C4-2B (cell line): ENCODE measurements around the gene TFB1M.
"Not testable (repeated sequence)": the region's sequence is repeated elsewhere in the genome, so short reads cannot be mapped to it uniquely, and the experiment has no call there.

ENCODE experiments used
- H3K27ac ChIP-seq: fragments of 450-650 bp; 2 replicates; pipeline ENCODE4 v1.5.1; 2017
- ZFX ChIP-seq: fragments of 450-650 bp; IDR thresholded peaks from 2 replicates; pipeline ENCODE4 v1.6.1; 2017
- TF ChIP-seq, protein P1 (sequence below): fragments of 450-650 bp; conservative IDR thresholded peaks from 2 replicates; pipeline ENCODE4 v1.5.1; 2017; ENCODE audit warnings: mild to moderate bottlenecking

TFB1M gene

DNA sequence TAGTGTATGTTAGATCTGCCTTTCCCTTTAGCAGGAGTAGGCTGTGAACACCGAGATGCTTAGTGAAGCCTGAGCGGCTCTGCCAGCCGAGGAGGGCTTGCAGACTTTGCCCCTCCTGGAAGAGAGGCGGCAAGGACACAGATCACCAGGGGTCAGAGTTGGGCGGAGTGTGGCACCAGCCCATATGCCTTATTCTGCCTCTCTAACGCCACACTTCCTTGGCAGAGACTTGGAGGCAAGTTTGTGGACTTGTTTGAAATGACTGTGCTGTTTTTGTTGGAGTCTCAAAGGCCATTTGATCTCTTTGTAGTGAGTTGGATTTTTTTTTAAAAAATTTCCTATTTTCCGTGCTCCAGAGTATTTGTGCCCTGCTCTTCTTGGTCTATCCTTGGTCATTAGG, 95.0 kb downstream of the TFB1M start:
- no peak for TF ChIP-seq ZFX
- TF ChIP-seq, protein P1, sequence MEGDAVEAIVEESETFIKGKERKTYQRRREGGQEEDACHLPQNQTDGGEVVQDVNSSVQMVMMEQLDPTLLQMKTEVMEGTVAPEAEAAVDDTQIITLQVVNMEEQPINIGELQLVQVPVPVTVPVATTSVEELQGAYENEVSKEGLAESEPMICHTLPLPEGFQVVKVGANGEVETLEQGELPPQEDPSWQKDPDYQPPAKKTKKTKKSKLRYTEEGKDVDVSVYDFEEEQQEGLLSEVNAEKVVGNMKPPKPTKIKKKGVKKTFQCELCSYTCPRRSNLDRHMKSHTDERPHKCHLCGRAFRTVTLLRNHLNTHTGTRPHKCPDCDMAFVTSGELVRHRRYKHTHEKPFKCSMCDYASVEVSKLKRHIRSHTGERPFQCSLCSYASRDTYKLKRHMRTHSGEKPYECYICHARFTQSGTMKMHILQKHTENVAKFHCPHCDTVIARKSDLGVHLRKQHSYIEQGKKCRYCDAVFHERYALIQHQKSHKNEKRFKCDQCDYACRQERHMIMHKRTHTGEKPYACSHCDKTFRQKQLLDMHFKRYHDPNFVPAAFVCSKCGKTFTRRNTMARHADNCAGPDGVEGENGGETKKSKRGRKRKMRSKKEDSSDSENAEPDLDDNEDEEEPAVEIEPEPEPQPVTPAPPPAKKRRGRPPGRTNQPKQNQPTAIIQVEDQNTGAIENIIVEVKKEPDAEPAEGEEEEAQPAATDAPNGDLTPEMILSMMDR: no peak
- no peak overlapping the region for H3K27ac ChIP-seq

DNA sequence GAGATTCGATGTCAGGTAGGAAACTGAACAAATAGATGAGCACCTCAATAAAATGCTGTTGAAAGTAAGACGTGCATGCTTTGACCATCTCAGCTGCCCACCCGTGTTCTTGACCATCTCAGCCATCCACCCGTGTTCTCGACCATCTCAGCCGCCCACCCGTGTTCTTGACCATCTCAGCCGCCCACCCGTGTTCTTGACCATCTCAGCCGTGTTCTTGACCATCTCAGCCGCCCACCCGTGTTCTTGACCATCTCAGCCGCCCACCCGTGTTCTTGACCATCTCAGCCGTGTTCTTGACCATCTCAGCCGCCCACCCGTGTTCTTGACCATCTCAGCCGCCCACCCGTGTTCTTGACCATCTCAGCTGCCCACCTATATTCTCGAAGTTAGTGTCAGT, 95.6 kb downstream of the TFB1M start:
- H3K27ac ChIP-seq: not testable (repeated sequence)

DNA sequence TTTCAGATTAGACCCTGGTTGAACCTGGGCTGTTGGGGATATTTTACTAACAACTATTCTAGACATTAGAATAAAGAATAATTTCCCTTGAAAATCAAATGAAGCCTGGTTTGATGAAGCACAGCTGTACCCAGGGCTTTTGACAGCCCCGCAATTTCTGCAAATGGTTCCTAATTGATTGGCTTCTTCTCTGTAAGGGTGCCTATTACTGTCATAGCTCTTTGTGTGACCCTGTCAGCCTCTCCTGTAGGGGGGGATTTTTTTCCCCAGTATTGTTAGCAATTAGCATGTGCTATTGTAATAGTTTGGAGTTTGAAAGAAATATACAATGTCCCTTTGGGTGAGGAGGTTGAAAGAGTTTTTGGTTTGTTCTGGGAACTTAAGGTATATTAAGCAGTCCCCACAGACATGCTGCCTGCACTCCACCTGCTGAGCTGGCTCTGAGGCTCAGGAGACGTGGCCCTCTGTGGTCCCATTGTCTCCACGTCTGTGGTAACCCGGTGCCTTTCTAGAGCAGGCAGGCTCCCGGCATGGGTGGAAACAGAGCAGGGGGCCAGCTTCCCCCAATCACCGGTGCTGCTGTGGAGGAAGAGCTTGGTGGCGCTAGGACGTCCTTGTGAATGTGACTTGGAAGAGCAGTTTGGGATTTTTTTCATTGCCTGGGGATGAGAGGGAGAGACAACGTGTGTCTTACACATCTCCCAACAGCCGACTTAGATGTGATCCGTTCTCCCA, 97.8 kb downstream of the TFB1M start:
- H3K27ac ChIP-seq: no peak overlapping the region
- TF ChIP-seq ZFX: no peak
- TF ChIP-seq, protein P1: no peak

DNA sequence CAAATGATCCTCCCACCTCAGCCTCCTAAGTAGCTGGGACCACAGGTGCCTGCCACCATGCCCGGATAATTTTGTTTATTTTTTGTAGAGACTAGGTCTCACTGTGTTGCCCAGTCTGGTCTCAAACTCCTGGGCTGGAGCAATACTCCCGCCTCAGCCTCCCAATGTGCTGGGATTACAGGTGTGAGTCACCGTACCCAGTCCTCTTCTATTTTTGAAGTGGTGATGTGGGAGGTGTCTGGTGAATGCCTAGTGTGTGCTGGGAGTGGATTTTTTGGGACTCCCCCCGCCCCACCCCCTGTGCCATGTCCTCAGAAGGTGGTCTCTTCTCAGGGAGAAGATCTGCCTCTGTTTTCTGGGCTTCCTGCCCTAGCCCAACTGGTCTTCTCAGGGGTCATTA, 98.4 kb downstream of the TFB1M start:
- H3K27ac ChIP-seq: no peak overlapping the region
- TF ChIP-seq ZFX: no peak
- TF ChIP-seq, protein P1: no peak

DNA sequence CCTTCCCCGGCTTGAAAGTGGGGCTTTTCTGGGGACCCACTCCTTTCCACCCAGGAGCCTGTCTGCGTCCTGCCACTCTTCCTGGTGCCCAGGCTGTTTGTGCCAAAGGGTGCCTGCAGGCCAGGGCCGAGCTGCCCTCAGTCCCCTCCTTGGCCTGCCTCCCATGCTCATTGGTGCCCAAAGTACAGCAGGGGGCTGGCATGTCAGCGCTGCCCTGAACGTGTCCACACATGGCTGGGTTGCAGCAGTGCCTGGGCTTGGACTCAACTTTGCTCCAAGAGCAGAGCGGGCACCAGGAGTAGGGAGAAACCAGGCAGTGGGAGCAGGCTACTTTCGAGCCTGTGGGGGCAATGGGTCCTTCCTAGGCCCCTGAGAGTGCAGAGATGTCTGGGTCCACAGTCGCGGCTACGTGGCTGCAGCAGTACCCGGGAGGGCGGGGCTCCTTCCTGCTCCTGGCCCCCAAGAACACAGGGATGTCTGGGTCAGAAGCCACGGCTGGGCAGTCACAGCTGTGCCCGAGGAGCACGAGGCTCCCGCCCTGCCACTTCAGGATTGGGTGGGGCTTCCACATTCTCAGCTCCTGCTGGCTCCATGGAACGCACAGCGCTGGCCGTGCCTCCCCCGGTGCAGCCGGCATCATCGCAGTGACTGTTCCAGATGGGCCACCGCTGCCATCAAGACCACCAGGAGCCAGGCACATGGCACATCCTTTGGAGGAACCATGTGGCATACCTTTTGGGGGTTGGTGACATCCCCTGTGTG, 100.5 kb downstream of the TFB1M start:
- TF ChIP-seq, protein P1: no peak
- no peak for TF ChIP-seq ZFX
- H3K27ac ChIP-seq: no peak overlapping the region

DNA sequence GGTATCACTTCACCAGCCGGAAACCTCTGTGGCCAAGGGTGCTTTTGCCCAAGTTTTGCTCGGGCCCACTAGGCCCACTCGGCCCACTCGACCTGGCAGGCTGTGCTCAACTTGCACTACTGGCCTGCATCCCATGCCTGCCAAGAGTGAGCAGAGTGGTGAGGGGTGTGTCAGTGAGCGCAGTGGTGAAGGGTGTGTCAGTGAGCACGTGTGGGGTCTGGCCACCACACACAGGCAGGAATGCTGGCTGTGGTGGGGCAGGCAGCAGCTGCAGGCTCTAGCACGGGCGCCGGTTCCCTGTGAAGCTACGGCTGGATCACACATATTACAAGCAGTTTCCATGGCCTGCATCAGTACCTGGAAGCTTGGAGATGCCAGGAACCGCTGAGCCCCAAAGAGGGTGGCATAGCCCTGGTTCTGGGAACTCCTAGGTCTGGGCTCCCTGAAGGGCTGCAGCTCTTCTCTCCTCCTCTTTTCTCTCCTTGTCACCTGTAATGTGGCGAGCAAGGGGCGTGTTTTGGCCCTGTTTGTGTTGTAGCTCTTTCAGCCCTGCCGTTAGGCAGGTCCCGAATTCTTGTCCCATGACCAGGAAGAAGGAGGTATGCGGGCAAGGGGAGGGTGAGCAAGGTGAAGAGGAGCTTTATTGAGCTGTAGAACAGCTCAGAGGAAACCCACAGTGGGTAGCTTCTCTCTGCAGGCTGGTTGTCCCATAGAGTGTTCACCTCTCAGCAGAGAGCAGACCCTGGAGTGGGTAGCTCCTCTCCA, 101.5 kb downstream of the TFB1M start:
- no peak overlapping the region for H3K27ac ChIP-seq
- TF ChIP-seq ZFX: no peak
- TF ChIP-seq, protein P1: no peak

DNA sequence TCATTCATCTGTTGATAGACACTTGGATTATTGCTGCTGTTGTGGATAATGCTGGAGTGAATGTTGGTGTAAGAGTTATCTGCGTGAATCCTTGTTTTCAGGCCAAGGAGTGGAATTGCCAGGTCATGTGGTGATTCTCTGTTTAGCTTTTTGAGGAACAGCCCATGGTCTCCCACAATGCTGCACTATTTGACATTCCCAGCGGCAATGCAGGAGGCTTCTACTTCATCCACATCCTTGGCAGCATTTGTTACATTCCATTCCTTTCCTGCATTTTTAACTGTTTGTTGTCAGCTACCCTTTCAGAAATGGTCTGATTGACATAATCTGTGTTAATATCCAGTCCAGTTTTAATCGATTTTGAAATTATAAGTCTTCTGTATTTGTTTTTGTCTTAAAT, 102.2 kb downstream of the TFB1M start:
- no peak overlapping the region for H3K27ac ChIP-seq
- no peak for TF ChIP-seq ZFX

DNA sequence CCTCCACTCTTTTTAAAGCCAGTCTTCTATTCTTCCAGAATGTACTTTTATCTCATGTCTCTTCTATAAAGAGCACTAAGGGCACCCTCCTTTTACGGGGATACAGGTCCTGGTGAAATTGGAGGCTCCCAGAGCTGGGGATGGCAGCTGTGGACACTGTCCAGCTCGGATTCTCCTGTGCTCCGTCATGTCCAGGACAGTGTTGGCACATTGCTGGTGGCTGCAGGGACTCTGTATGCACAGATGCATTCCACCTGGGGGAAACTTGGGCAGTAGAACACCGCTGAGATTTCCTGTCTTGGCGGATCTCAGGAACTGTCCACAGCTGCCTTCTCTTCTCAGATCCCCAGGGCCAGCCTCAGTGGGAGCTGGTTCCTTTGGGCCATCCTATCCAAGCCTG, 107.1 kb downstream of the TFB1M start:
- H3K27ac ChIP-seq: no peak overlapping the region
- TF ChIP-seq, protein P1: no peak
- no peak for TF ChIP-seq ZFX
